Measurements from ENCODE around the gene MXD3. TPM values are rescaled to one million over a fixed set of nuclear protein-coding genes. Genes with fewer than 3 reads are reported as not detected.
A peak's percentile ranks its signal among the peaks of the same experiment; 100 is the strongest.

MXD3 gene
- total and polyA plus RNA-seq, 2 experiments from 2014 or later = 9.9 to 11.6 TPM

GRCh38 chr5:177338251-177339106 lies 26.8 kb upstream of the MXD3 start (continued):
- no peak for TF ChIP-seq CTCF (conservative IDR thresholded peaks at IDR 0.05; ENCODE audit: low read depth in 2 of 2)

- no peaks in the 10 kb centered on the region for H3F3A ChIP-seq (replicated peaks; ENCODE audit: low read depth)
- no peaks in the 10 kb centered on the region for H3K9me3 Mint-ChIP-seq
- DNase-seq (ENCODE audit: low spot score) (no peak), ATAC-seq (no peak)
- H3K27ac ChIP-seq (ENCODE audit: low read depth) = no peak overlapping the region
- H3K27ac Mint-ChIP-seq = peak overlapping the region; percentile 92
- H3K4me1 ChIP-seq (ENCODE audit: insufficient read depth) = no peaks in the 10 kb centered on the region; the same call in 1 of the 2 replicates
- H2AFZ ChIP-seq = no peak overlapping the region
- no peak overlapping the region for H3K4me3 ChIP-seq
- H3K9me2 ChIP-seq (ENCODE audit: insufficient read depth) = no peaks in the 10 kb centered on the region
- no peak overlapping the region for H3K4me2 ChIP-seq
- H3K36me3 Mint-ChIP-seq (ENCODE audit: low read depth) = peaks cover 62% of the 10 kb centered on the region
- H3K4me1 Mint-ChIP-seq = peaks cover 23% of the 10 kb centered on the region
- peaks cover 11% of the 10 kb centered on the region for H3K27me3 Mint-ChIP-seq (ENCODE audit: insufficient read depth, low read depth, poor library complexity)
- H3K36me3 ChIP-seq (ENCODE audit: insufficient read depth) = peaks cover 5% of the 10 kb centered on the region; the same call in 1 of the 2 replicates
- no peak overlapping the region; the same call in 2 of the 3 replicates for H3K4me3 Mint-ChIP-seq
- 0 out of 2 replicates have a peak, but pooled peaks cover 4% of the 10 kb centered on the region for H4K20me1 ChIP-seq (replicated peaks; ENCODE audit: insufficient read depth)
- no peaks in the 10 kb centered on the region for H3K27me3 ChIP-seq (ENCODE audit: insufficient read depth)
- H3K79me2 ChIP-seq (replicated peaks; ENCODE audit: insufficient read depth) = peaks cover 21% of the 10 kb centered on the region
- TF ChIP-seq ZNF114 (CRISPR knock-in tag; IDR thresholded peaks at IDR 0.05) (no peak), EZH2 (IDR thresholded peaks at IDR 0.05; ENCODE audit: low read depth, unreplicated experiment) (no peak), POLR2AphosphoS5 (IDR thresholded peaks at IDR 0.05; ENCODE audit: low read depth) (no peak), REST (IDR thresholded peaks at IDR 0.05; ENCODE audit: unreplicated experiment) (no peak), ETS1 (IDR thresholded peaks at IDR 0.05) (no peak), ZNF462 (CRISPR knock-in tag; IDR thresholded peaks at IDR 0.05) (no peak), ZNF331 (CRISPR knock-in tag; IDR thresholded peaks at IDR 0.05; ENCODE audit: low read depth) (no peak), NANOG (IDR thresholded peaks at IDR 0.05; ENCODE audit: borderline replicate concordance) (no peak)
Observed at GRCh38 chr5:177336603-177337494, 25.2 kb upstream of the MXD3 start.

Data from GM23338 (cell line).